ENCODE data around the gene ZNF850. TPM values are rescaled to one million over a fixed set of nuclear protein-coding genes. Genes with fewer than 3 reads are reported as not detected.

The ZNF850 gene
- total and polyA plus RNA-seq, 2 of the 13 experiments (the other 11 are each of a cell fraction or from before 2014, with no cell fraction given) = 0.78 to 6.6 TPM

GRCh38 chr19:36771261-36772231 is 1.1 kb downstream of the ZNF850 start (continued):
- TF ChIP-seq PHF20 (CRISPR knock-in tag; IDR thresholded peaks at IDR 0.05) (no peak), FOXP4 (CRISPR knock-in tag; IDR thresholded peaks at IDR 0.05) (no peak), KAT8 (CRISPR knock-in tag; IDR thresholded peaks at IDR 0.05) (no peak), THAP11 (CRISPR knock-in tag; IDR thresholded peaks at IDR 0.05) (peak; percentile 82), TCF12 (IDR thresholded peaks at IDR 0.05) (no peak), TCF12 (CRISPR knock-in tag; IDR thresholded peaks at IDR 0.05) (no peak), NFYC (CRISPR knock-in tag; IDR thresholded peaks at IDR 0.05) (peak; percentile 73), THAP9 (CRISPR knock-in tag; IDR thresholded peaks at IDR 0.05; ENCODE audit: borderline replicate concordance) (no peak), RCOR2 (CRISPR knock-in tag; IDR thresholded peaks at IDR 0.05) (no peak), HHEX (CRISPR knock-in tag; IDR thresholded peaks at IDR 0.05) (no peak), ZSCAN20 (CRISPR knock-in tag; IDR thresholded peaks at IDR 0.05; ENCODE audit: borderline replicate concordance) (no peak), ZNF3 (CRISPR knock-in tag; IDR thresholded peaks at IDR 0.05) (no peak), USF2 (IDR thresholded peaks at IDR 0.05; ENCODE audit: low read depth, low read length) (no peak), USF2 (CRISPR knock-in tag; IDR thresholded peaks at IDR 0.05; ENCODE audit: borderline replicate concordance) (peak; percentile 75; the same call in 1 of the 2 replicates), GABPB1 (CRISPR knock-in tag; IDR thresholded peaks at IDR 0.05) (peak; percentile 53), GPN1 (CRISPR knock-in tag; IDR thresholded peaks at IDR 0.05; ENCODE audit: borderline replicate concordance) (no peak), ZNF614 (CRISPR knock-in tag; IDR thresholded peaks at IDR 0.05; ENCODE audit: borderline replicate concordance) (no peak), KDM5A (IDR thresholded peaks at IDR 0.05; ENCODE audit: borderline replicate concordance, low read length) (no peak), SIN3A (IDR thresholded peaks at IDR 0.05; ENCODE audit: borderline replicate concordance, low read depth, low read length) (peak; percentile 28; the same call in 1 of the 2 replicates), POLR2AphosphoS5 (IDR thresholded peaks at IDR 0.05; ENCODE audit: low read depth, low read length) (peak; percentile 38; the same call in 1 of the 2 replicates), E2F5 (CRISPR knock-in tag; conservative IDR thresholded peaks at IDR 0.05) (0 out of 2 replicates have a peak, but pooled peaks have one; percentile 35), ZSCAN31 (CRISPR knock-in tag; IDR thresholded peaks at IDR 0.05; ENCODE audit: low read depth) (no peak), ZNF605 (CRISPR knock-in tag; IDR thresholded peaks at IDR 0.05) (no peak)
